NCI-H2081 (cell line): ENCODE data around the gene NCKAP1.
"Not testable (repeated sequence)": the region's sequence is repeated elsewhere in the genome, so short reads cannot be mapped to it uniquely, and the experiment has no call there.

Experiments used
- DNase-seq, 2 experiments: peaks; one replicate each; lab custom pipeline; 2025; lab: John Stamatoyannopoulos, UW

NCKAP1 gene

DNA sequence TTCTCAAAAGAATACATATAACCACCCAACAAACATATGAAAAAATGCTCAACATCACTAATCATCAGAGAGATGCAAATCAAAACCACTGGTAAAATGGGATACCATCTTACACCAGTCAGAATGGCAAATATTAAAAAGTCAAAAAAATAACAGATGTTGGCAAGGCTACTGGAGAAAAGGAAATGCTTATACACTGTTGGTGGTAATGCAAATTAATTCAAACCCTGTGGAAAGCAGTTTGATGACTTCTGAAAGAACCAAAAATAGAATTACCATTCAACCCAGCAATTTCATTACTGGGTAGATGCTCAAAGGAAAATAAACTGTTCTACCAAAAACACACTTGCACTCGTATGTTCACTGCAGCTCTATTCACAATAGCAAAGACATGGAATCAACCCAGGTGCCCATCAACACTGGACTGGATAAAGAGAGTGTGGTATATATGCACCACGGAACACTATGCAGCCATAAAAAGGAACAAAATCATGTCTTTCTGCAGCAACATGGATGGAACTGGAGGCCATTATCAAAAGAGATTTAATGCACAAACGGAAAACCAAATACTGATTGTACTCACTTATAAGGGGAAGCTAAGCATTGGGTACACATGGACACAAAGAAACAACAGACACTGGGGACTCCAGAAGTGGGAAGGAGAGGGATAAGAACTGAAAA lies 38.8 kb downstream of the NCKAP1 start:
- DNase-seq = no peak

DNA sequence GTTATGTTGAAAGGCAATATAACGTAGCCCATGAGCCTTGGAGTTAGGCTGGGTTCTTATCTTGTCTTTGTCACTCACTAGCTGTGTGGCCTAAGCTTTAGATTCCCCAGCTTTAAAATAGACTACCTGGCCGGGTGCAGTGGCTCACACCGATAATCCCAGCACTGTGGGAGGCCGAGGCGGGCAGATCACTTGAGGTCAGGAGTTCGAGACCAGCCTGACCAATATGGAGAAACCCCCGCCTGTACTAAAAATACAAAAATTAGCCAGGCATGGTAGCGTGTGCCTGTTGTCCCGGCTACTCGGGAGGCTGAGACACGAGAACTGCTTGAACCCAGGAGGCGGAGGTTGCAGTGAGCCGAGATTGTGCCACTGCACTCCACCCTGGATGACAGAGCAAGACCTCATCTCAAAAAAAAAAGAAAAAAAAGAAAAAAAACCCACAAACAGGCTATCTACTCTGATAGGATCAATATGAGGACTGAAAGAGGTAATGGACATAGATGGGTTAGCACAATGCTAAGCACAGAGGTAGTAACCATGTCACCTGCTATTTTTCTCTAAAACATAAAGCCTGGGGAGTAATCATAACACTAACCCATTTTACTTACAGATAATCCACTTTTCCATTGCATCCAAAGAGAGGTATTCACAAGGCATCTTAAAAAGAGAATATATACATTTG lies 43.9 kb downstream of the NCKAP1 start:
- DNase-seq = no peak

DNA sequence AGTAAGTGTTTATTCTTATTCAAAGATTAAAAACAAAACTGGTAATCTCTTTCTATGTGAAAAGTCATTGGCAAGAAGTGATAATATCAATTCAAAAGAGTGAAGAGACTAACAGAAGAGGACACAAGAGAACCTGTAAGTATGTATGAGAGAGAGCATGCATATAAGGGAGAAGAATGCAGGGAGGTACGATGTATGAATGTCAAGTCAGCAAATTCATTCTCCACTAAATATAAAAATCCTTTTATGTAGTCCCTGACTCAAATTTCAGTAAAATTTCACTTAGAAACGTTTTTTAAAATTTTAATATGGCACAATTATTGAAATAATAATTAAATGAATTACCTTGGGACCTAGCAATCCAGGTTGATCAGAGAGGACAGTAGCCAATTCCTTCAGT lies 55.3 kb downstream of the NCKAP1 start:
- no peak for DNase-seq

DNA sequence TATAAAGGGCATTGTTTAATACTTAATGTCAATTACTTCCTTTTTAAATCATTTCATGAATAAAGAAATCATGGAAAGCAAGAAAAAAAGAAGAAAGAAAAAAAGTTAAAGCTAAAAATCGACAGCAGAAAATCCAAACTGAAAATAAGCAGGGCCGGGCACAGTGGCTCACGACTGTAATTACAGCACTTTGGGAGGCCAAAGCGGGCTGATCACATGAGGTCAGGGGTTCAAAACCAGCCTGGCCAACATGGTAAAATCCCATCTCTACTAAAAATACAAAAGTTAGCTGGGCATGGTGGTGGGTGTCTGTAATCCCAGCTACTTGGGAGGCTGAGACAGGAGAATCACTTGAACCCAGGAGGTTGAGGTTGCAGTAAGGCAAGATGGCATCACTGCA lies 56.8 kb downstream of the NCKAP1 start:
- DNase-seq = not testable (repeated sequence)

DNA sequence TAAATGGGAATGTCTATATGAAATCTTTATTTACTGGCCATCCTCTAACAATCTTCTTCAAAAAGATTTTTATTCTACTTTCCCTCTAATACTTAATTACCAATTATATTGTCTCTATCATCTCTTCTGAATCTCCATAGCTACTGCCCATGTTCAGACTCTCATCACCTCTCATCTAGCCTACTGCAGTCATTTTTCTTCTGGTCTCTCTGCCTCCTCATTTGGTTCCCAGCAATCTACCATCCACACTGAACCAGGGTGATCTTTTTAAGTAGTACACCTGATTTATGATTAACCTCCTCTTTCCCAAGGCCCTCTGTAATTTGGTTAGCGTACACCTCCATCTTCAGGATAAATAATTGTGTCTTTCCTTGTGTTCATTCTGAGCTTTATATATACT lies 57.6 kb downstream of the NCKAP1 start:
- DNase-seq = no peak

DNA sequence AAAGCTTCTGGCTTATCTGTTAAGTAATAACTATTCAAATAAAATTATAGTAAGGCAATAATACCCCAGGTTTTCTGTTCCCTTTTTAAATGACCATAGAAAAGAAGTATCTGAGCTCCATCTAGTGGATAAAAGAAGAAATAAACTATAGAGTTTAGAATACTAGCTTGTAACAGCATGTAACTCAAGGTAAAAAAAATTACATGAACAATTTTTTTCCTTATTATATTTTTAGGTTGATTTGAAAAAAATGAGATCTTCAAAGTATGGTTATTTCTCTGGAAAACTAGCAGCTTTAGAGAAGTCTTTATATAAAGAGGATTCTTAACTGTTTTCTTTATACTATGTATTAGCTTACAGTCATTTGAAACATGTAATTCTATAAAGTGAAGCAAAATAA lies 58.1 kb downstream of the NCKAP1 start:
- DNase-seq = peak; percentile 14 to 45

GRCh38 chr2:182977463-182977862 lies 60.8 kb downstream of the NCKAP1 start:
- DNase-seq = no peak

DNA sequence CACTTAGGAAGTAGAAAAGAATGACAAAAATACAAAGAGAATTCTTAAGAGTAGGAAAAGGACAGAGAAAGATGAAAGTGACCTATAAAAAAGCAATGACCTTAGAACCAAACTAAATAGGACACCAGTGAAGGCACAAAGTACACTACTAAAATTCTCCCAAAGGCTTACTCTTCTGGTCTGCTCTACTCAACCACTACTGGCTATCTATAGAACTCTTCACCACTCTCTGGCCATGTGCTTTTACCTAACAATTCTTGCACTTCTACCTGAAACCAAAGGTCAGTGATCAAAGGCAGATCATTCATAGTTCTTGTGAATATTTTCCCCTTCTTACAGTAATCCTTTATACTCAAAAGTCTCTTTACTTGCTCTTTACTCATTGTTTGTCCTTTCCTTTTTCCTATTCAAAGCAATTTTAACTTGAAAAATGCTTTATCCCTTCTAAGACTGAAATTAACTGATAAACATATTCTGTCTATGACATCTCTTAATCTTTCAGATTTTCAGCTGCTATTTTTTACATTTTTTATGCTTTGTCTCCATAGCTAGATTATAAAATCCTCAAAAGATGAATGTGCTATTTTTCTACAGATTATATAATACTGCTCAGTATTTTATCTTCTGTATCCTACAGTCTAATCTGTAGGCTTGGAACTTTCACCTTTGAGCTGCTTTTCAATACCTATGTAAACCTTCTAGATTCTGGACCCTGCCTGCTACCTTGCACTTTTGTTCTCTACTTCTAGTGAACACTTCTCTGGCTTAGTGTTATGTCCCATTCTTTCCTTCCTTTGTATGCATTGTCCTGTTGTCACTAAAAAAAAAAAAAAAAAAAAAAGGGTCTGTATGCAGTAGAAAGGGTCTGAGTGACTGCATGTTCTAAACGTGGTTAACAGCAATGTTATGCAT lies 64.6 kb downstream of the NCKAP1 start:
- no peak for DNase-seq

- no peak for DNase-seq
Measured at GRCh38 chr2:182972548-182972942, 65.7 kb downstream of the NCKAP1 start.

DNA sequence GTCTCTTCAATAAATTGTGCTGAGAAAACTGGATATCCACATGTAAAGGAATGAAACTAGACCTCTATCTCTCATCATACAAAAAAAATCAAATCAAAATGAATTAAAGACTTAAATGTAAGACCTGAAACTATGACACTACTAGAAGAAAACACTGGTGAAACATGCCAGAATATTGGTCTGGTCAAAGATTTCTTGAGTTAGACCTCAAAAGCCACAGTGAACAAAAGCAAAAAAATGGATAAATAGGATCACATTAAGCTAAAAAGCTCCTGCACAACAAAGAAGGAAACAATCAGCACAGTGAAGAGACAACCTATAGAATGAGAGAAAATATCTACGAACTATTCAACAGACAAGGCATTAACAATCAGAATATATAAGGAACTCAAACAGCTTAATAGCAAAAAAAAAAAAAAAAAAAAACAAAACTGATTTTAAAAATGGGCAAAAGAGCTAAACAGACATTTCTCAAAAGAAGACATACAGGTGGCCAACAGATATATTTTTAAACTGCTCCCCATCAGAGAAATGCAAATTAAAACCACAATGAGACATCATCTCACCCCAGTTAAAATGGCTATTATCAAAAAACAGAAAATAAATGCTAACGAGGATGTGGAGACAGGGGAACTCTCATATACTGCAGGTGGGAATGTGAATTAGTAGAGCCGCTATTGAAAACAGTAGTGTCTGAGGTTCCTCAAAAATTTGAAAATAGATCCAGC lies 66.3 kb downstream of the NCKAP1 start:
- no peak for DNase-seq

GRCh38 chr2:182970486-182970885 lies 67.8 kb downstream of the NCKAP1 start:
- DNase-seq = no peak

DNA sequence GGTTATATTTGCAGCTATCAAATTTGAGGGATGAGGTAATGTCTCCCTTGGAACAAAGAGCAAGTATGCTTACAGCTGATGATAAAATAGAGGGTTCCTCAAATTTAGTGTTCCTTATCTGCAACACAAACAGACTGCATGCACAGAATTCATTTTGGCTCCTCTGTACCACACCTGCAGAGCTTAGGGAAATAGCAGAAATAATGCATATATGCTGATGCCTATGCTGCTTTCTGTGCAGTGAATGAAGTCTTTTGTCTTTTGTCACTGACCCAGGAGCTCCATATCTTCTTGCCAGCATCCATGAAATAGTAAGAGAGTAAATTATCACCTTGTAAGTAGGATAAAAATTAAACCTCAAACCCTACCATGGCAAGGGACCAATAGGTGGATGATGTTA lies 69.8 kb downstream of the NCKAP1 start:
- DNase-seq = no peak

DNA sequence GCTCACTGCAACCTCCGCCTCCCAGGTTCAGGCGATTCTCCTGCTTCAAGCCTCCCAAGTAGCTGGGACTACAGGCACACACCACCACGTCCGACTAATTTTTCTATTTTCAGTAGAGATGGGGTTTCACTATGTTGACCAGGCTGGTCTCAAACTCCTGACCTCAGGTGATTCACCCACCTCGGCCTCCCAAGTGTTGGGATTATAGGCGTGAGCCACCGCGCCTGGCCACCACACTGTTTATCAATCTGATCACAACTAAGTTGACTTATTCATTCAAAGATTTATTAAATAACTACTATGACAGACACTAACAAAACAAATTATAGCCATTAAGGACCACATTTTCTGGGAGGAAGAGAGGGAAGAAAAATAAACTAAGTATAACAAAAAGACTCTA lies 71.9 kb downstream of the NCKAP1 start:
- DNase-seq = not testable (repeated sequence)

DNA sequence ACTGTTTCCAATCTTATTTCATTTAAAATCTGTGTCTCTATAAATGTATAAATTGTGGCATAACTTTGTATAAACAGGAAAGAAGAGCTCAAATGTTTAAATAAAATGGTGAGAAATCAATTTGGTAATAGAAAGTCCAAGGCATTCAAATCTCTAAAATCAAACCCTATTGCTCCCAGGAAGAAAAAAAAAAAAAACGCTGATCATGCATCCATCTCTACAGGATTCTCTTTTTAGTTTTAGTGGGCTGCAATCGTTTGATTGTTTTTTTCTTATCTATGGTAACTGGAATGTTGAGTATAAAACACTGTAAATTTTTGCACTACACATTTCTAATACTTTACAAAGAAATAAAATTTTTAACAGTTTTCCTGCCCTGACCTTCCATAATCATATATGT lies 75.6 kb downstream of the NCKAP1 start:
- DNase-seq = no peak

DNA sequence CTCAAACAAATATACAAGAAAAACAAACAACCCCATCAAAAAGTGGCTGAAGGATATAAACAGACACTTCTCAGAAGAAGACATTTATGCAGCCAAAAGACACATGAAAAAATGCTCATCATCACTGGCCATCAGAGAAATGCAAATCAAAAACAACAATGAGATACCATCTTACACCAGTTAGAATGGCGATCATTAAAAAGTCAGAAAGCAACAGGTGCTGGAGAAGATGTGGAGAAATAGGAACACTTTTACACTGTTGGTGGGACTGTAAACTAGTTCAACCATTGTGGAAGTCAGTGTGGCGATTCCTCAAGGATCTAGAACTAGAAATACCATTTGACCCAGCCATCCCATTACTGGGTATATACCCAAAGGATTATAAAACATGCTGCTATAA lies 77.4 kb downstream of the NCKAP1 start:
- not testable (repeated sequence) for DNase-seq

DNA sequence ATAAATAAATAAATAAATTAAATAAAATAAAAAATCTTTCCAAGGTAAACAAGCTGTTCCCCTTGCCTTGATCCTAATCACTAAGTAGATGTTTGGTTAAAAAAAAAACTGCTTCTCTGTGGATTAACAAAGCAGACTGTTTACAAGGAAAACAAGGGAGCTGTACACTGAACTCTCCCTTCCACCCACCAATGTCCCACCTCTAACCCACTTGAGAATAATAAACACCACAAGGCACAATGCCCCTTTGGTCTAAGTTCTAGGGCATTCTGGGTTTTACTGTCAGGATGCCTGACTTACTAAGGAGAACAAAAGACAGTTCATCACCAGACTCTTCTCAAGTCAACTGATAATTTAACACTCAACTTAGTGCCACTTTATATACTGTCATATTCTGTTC lies 83.5 kb downstream of the NCKAP1 start:
- DNase-seq = no peak

DNA sequence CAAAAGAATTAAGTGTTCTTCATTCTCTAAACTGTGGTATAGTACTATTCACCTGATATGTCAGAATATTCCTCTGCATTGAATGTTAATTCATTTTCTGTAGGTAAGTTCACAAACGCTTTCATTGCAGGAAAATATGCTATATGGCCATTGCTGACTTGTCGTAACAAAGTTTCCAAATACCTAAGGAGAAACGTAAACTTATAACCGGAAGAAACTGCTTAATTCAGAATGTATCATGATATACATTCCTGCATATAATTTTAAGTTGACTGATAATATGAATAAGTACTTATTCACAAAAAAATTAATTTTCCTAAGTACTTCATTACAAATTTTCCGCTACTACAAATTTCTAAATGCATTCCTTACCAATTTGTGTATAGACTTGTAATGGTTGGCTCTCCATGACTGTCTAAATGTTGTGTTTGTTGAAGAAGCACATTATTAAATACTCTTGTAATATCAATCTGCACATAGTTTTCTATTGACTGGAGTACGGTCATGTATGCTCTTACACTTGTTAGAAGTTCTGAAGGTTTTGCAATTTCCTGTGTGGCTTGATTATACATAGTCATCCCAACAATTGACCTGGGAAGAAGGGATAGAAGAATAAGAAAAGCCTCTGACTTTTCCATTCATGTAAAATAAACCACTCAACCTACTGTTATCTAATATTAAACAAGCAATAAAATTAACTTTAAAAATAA lies 85.4 kb downstream of the NCKAP1 start:
- no peak for DNase-seq

- no peak for DNase-seq
Measured at GRCh38 chr2:182951948-182952663, 86.2 kb downstream of the NCKAP1 start.

GRCh38 chr2:182950546-182950945 lies 87.7 kb downstream of the NCKAP1 start:
- DNase-seq = no peak

GRCh38 chr2:182949572-182950189 lies 88.6 kb downstream of the NCKAP1 start:
- peak; percentile 0 to 21 for DNase-seq
